Measurements from ENCODE around the gene OSER1.
"Not testable (repeated sequence)": the region's sequence is repeated elsewhere in the genome, so short reads cannot be mapped to it uniquely, and the experiment has no call there.

Gene OSER1

DNA sequence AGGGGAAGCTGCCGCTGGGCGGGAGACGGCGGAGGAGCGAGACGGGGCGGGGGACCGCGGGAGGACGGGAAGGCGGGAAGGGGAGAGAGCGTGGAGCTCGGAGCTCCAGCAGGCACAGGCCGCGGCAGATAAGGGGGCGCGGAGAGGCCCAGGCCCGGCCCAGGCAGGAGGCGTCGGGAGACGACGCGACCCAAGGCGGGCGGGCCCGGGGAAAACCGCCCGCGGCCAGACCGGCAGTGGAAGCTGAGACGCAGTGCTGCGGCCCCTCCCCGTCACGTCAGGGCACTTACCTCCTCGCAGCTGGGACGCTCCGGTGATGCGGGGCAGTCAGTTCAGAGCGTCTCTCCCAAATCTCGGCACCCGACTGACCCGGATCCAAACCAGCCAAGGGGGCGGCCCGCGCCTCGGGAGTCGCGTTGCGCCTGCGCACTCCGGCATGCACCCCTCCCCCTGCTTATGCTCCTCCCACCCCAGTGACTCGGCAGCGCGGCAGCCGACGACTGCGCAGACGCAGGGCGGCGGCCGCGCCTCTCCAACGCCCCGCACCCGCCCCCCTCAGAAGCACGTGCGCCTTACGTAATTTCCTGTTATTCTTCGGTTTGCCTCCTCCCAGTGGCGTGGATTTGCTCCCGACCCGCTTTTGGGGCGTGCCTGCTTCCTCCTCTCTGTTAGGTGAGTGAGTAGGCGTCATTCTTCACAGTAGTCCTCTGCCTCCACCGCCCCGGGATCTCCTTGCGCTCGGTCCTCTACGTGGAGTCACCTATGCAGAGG is at the start of gene OSER1:
OSER1 (minus strand) TSS at position 366 of the 771 bp plus-strand sequence. CDS start 3,814 bp downstream, outside the sequence.
- peak; percentile 92 for DNase-seq

- no peak for DNase-seq
Measured at GRCh38 chr20:44258226-44258890, 47.8 kb upstream of the OSER1 start.

DNA sequence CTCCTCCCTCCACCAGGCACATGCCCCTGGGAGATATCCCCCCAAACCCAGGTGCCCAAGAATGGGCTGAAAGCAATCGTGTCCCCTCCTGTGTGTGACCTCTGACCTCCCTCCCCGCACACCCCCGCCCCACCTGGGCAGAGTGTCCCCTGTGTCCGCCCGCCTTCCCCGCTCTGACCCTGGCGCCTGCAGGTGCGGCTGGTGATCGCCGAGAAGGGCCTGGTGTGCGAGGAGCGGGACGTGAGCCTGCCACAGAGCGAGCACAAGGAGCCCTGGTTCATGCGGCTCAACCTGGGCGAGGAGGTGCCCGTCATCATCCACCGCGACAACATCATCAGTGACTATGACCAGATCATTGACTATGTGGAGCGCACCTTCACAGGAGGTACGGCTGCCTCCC is 46.4 kb upstream of the OSER1 start:
- no peak for DNase-seq

- no peak for DNase-seq
Measured at GRCh38 chr20:44255942-44256341, 45.4 kb upstream of the OSER1 start.

GRCh38 chr20:44254073-44254472 is 43.5 kb upstream of the OSER1 start:
- DNase-seq, result no peak

- no peak for DNase-seq
Measured at GRCh38 chr20:44253528-44253927, 43.0 kb upstream of the OSER1 start.

- no peak for DNase-seq
Measured at GRCh38 chr20:44251284-44251683, 40.7 kb upstream of the OSER1 start.

GRCh38 chr20:44248410-44248759 is 37.8 kb upstream of the OSER1 start:
- no peak for DNase-seq

GRCh38 chr20:44247586-44248409 is 37.2 kb upstream of the OSER1 start:
- DNase-seq, result no peak

DNA sequence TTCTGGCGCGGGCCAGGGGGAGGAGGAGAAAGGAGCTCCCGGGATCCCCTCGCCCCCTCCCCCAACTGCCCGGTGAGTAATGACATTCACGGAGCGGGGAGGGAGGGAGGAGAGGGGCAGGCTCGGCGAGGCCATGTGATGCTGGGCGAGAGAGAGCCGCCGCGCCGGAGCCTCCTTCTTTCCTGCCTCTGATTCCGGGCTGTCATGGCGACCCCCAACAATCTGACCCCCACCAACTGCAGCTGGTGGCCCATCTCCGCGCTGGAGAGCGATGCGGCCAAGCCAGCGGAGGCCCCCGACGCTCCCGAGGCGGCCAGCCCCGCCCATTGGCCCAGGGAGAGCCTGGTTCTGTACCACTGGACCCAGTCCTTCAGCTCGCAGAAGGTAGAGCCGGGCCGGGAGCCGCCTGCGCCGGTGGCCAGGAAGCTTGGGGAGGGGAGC is 36.6 kb upstream of the OSER1 start, which contains the start of gene GDAP1L1:
GDAP1L1 (plus strand) TSS at position 178 of the 441 bp plus-strand sequence; CDS start at position 205, 27 bp downstream.
- DNase-seq, result no peak

DNA sequence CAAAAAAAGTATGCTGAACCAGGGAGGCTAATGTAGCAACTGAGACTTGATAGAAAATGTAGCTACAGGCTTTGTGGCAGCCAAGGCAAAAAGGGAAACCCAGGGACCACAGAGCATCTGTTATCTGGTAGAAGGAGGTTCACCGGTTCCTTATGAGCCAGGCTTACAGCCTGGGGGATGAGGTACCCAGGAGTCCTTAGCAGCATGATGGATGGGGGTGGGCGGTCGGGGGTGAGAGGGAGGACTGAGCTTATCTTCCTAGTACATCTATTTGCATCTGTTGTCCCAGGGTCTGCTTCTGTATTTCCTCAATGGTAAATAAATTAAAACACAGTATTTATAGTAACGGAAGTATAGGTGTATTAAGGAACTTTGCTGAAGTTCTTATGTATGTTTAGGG is 35.4 kb upstream of the OSER1 start:
- DNase-seq, result no peak

DNA sequence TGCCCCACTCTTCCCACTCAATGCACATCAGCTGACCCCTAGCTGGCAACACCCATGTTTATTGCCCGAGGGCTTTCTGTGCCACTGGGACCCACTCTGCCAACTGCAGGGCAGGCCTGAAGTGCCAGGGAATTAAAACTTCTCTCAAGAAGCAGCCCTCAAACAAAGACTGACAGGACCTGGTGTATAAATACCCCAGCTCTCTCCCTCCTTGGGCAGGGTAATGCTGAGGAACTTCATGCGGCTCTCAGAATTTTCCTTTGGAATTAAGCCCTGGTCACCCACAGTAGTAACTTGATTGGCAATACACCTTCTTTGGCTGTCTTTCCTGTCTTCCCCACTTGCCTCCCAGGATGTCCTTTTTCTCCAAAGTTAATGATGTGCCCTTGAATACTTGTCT is 31.2 kb upstream of the OSER1 start:
- DNase-seq, result no peak

- DNase-seq, result not testable (repeated sequence)
Measured at GRCh38 chr20:44236840-44237239, 26.3 kb upstream of the OSER1 start.

GRCh38 chr20:44235702-44236101 is 25.1 kb upstream of the OSER1 start:
- DNase-seq, result no peak

DNA sequence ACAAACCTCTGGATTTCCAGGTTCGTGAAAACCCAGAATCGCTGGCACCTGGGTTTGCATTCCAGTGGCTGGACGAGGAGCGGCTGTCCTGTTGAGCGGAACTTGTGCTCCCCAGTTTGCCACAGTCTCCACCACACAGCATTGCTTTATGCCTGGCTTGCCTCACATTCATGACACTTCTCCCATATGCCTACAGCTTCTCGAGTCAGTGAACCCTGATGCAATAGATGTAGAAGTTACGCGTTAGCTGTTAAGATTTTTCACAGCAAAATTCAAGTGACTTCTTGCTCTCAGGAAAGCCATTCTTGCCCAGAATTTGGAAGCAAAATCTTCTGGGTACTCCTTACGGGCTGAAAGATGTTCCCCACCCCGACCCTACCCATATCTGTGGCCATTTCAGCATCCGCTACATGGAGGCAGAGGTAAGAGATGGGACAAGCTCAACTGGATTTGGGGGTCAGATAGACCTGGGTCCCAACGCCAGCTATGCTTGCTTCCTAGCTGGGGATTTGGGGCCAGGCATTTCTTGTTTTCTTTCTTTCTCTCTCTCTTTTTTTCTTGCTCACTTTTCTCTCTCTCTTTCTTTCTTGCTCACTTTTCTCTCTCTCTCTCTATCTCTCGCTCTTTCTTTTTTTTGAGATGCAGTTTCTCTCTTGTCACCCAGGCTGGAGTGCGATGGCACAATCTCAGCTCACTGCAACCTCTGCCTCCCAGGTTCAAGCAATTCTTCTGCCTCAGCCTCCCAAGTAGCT is 24.2 kb upstream of the OSER1 start:
- DNase-seq, result no peak

DNA sequence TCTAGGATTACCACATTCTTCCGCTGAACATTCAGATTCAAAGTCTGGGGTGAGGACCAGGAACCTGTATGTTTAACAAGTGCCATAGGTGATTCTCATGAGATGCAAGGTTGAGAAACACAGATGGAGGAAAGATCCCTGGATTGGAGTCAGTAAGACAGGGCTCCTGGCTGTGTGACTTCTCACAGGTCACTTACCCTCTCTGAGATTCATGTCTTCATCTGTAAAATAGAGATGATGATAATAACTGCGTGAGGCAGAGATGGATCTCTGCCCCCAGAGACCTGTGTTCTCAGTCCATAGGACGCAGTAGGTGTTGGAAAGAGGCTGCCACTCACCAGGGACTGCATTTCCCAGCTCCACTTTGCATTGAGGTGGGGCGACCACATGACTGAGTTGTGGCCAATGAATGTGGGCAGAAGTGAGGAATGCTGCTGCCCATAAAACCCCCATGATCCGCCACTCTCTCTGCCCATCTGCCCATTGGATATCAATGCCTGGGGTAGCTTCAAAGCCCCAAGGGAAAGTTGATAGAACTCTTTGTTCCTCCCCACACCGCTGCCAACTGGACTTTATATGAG is 23.0 kb upstream of the OSER1 start:
- no peak for DNase-seq

- DNase-seq, result not testable (repeated sequence)
Measured at GRCh38 chr20:44232469-44232856, 21.9 kb upstream of the OSER1 start.

GRCh38 chr20:44231713-44232468 is 21.3 kb upstream of the OSER1 start:
- no peak for DNase-seq

DNA sequence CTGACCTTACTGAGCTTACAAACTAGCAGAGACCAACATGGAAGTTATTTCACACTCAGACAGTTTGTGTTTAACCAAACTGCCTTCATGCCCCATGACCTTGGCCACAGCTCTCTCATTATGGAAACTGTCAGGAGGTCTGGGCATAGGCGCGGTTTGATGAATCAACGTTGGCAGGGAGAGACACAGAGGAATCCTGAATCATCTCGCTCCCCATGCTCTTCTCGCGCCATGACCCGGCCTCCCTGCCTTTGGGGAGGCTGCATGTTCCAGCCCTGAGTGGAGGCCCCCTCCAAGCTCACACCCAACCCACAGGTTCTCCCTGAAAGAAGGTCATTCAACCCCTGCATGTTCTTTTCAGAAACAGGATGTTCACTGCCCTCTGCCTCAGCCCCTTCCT is 20.6 kb upstream of the OSER1 start:
- DNase-seq, result no peak

- no peak for DNase-seq
Measured at GRCh38 chr20:44228465-44229258, 18.1 kb upstream of the OSER1 start.

DNA sequence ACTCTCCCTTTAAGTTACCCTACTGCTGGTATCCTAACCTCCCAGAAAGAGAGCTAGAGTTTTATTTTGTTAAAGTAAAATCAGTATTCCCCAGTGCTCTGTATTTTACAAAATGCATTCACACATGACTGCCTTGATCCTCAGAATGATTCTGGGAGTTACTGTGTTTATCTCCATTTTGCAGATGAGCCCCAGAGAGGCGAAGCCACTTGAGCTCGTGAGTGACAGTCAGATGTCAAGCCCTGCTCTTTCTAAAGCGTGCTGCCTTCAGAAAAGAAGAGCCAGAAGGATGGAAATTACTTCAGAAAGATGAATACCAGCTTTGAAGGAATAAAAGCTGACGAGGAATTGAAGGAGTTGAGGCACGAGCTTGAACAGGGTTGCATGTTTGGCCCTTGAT is 14.1 kb upstream of the OSER1 start:
- no peak for DNase-seq
